ENCODE measurements around the gene WWTR1. TPM values are rescaled to one million over a fixed set of nuclear protein-coding genes. Genes with fewer than 3 reads are reported as not detected.

The WWTR1 gene
- total RNA-seq, 1 experiment from 2014 or later, result 73.5 TPM

- BruUV-seq (replicated peaks), result no TSS peak
- peaks cover 37% of the 10 kb centered on the region for H3K36me3 ChIP-seq (ENCODE audit: low read depth)
- H3K9me3 ChIP-seq (ENCODE audit: insufficient read depth, low read depth), result no peaks in the 10 kb centered on the region
- H3K27me3 ChIP-seq (ENCODE audit: insufficient read depth, low read depth), result no peaks in the 10 kb centered on the region
- ChIA-PET CTCF (no interaction called here), POLR2A (ENCODE audit: unreplicated experiment) (no interaction called here)
- no peaks in the 10 kb centered on the region; the same call in 1 of the 2 replicates for H4K20me1 ChIP-seq (ENCODE audit: insufficient read depth)
- H3K4me2 ChIP-seq, result no peak overlapping the region
- no peaks in the 10 kb centered on the region for H3K4me1 ChIP-seq (replicated peaks; ENCODE audit: insufficient read depth)
- no peak overlapping the region for H3K4me3 ChIP-seq
- H3K9me2 ChIP-seq (ENCODE audit: insufficient read depth), result no peaks in the 10 kb centered on the region
- no peak for TF ChIP-seq CTCF (conservative IDR thresholded peaks at IDR 0.05)
- TF ChIP-seq EZH2 (IDR thresholded peaks at IDR 0.05; ENCODE audit: low read depth), result no peak
- H3K79me2 ChIP-seq (ENCODE audit: low read depth), result peaks cover 33% of the 10 kb centered on the region
- intact Hi-C loops (cut with micrococcal nuclease; ENCODE audit: unreplicated experiment), result no loop called here
- H3K27ac ChIP-seq, result no peak overlapping the region
- 0 out of 2 replicates have a peak, but pooled peaks cover 6% of the 10 kb centered on the region for H3F3A ChIP-seq (ENCODE audit: insufficient read depth, low read depth)
- no peak for DNase-seq
- H2AFZ ChIP-seq, result no peak overlapping the region
Measured at GRCh38 chr3:149545049-149545448, 112.8 kb downstream of the WWTR1 start.

GRCh38 chr3:149542375-149543312, 115.2 kb downstream of the WWTR1 start:
- Histone ChIP-seq H3K9me2 (ENCODE audit: insufficient read depth) (no peaks in the 10 kb centered on the region), H3K9me3 (ENCODE audit: insufficient read depth, low read depth) (no peaks in the 10 kb centered on the region), H3K27ac (no peak overlapping the region), H4K20me1 (ENCODE audit: insufficient read depth) (no peaks in the 10 kb centered on the region; the same call in none of the 2 replicates), H3K4me2 (no peak overlapping the region), H2AFZ (no peak overlapping the region), H3K4me3 (no peak overlapping the region), H3K4me1 (replicated peaks; ENCODE audit: insufficient read depth) (no peaks in the 10 kb centered on the region), H3K79me2 (ENCODE audit: low read depth) (peaks cover 27% of the 10 kb centered on the region), H3K36me3 (ENCODE audit: low read depth) (peaks cover 26% of the 10 kb centered on the region), H3K27me3 (ENCODE audit: insufficient read depth, low read depth) (no peaks in the 10 kb centered on the region), H3F3A (ENCODE audit: insufficient read depth, low read depth) (no peaks in the 10 kb centered on the region)
- BruUV-seq (replicated peaks), result no TSS peak
- intact Hi-C loops (cut with micrococcal nuclease; ENCODE audit: unreplicated experiment), result no loop called here
- ChIA-PET POLR2A (ENCODE audit: unreplicated experiment) (no interaction called here), CTCF (no interaction called here)
- TF ChIP-seq EZH2 (IDR thresholded peaks at IDR 0.05; ENCODE audit: low read depth) (no peak), CTCF (conservative IDR thresholded peaks at IDR 0.05) (no peak)
- no peak for DNase-seq

- H2AFZ ChIP-seq, result no peak overlapping the region
- ChIA-PET CTCF (interaction anchor here (1.8 kb wide), 1 partner anchor 267 kb away, joined by 3 read pairs; no protein-coding TSS in a partner anchor), POLR2A (ENCODE audit: unreplicated experiment) (interaction anchor here (0.7 kb wide), 1 partner anchor 39 kb away, joined by 4 read pairs; no protein-coding TSS in a partner anchor)
- no peaks in the 10 kb centered on the region for H3K27me3 ChIP-seq (ENCODE audit: insufficient read depth, low read depth)
- H3K4me2 ChIP-seq, result no peak overlapping the region
- DNase-seq, result no peak
- H3F3A ChIP-seq (ENCODE audit: insufficient read depth, low read depth), result 0 out of 2 replicates have a peak, but pooled peaks cover under 1% of the 10 kb centered on the region
- intact Hi-C loops (cut with micrococcal nuclease; ENCODE audit: unreplicated experiment), result no loop called here
- peak overlapping the region; percentile 25 for H3K27ac ChIP-seq
- peaks cover 39% of the 10 kb centered on the region for H3K79me2 ChIP-seq (ENCODE audit: low read depth)
- H3K4me3 ChIP-seq, result no peak overlapping the region
- peaks cover 25% of the 10 kb centered on the region for H3K36me3 ChIP-seq (ENCODE audit: low read depth)
- H3K9me2 ChIP-seq (ENCODE audit: insufficient read depth), result no peaks in the 10 kb centered on the region
- no peaks in the 10 kb centered on the region; the same call in none of the 2 replicates for H4K20me1 ChIP-seq (ENCODE audit: insufficient read depth)
- no peaks in the 10 kb centered on the region for H3K4me1 ChIP-seq (replicated peaks; ENCODE audit: insufficient read depth)
- no TSS peak for BruUV-seq (replicated peaks)
- H3K9me3 ChIP-seq (ENCODE audit: insufficient read depth, low read depth), result no peaks in the 10 kb centered on the region
- TF ChIP-seq CTCF (conservative IDR thresholded peaks at IDR 0.05) (no peak), EZH2 (IDR thresholded peaks at IDR 0.05; ENCODE audit: low read depth) (no peak)
Measured at GRCh38 chr3:149541091-149541491, 116.7 kb downstream of the WWTR1 start.
